Panc1 (cell line): ENCODE results near the gene SMIM11. TPM values are rescaled to one million over a fixed set of nuclear protein-coding genes. Genes with fewer than 3 reads are reported as not detected.

Source experiments
- ATAC-seq: fragments of 200-7000 bp; cut with Tn5 transposase; 2 replicates; pipeline ENCODE4 v1.9.1; 2020; ENCODE audit warnings: mild to moderate bottlenecking, moderate library complexity
- BruUV-seq: library from RNA; stranded (reverse); fragments of 400-500 nt; replicated peaks from 2 replicates; lab custom pipeline; 2021; lab: Mats Ljungman, UMichigan
- CTCF ChIA-PET: fragments of 300-600 bp; sonication (Branson Sonifier 250); formaldehyde crosslinking; loops from one replicate; lab custom pipeline; 2022; ENCODE audit warnings: antibody characterized with exemption; lab: Charles Lee
- POLR2A ChIA-PET: fragments of 300-600 bp; sonication (Branson Sonifier 250); formaldehyde crosslinking; loops from one replicate; lab custom pipeline; 2022; ENCODE audit warnings: antibody characterized with exemption; lab: Charles Lee
- DNase-seq: peaks from one replicate; pipeline ENCODE4 v3.0.0-alpha.2; 2010; ENCODE audit warnings: low read depth, low spot score
- H3K27ac ChIP-seq: 2 replicates; pipeline ENCODE4 v1.5.1; 2011; ENCODE audit warnings: mild to moderate bottlenecking, low read length, inconsistent platforms
- H3K27me3 ChIP-seq: fragments of 200-500 bp; sonication (Bioruptor generic); 2 replicates; pipeline ENCODE4 v1.6.0; 2014; ENCODE audit warnings: low read length, inconsistent platforms; ENCODE audit not compliant: control insufficient read depth, insufficient read depth
- H3K36me3 ChIP-seq: fragments of 200-500 bp; sonication (Bioruptor generic); 2 replicates; pipeline ENCODE4 v1.5.1; 2014; ENCODE audit warnings: inconsistent platforms, mild to moderate bottlenecking, low read length, moderate library complexity; ENCODE audit not compliant: control insufficient read depth, insufficient read depth
- H3K4me1 ChIP-seq: 2 replicates; pipeline ENCODE4 v1.5.1; 2011; ENCODE audit warnings: inconsistent platforms, mild to moderate bottlenecking, low read length, moderate library complexity; ENCODE audit not compliant: control insufficient read depth, insufficient read depth
- H3K4me3 ChIP-seq, 2 experiments: 2 replicates each; pipeline ENCODE4 v1.5.1; 2011 to 2012; ENCODE audit warnings: low read depth in 2 of 2, low read length in 2 of 2, mild to moderate bottlenecking in 2 of 2, inconsistent platforms in 1 of 2, moderate library complexity in 1 of 2
- H3K9me3 ChIP-seq: fragments of 200-500 bp; sonication (Bioruptor generic); 2 replicates; pipeline ENCODE4 v1.5.1; 2014; ENCODE audit warnings: low read depth, mild to moderate bottlenecking, inconsistent platforms, low read length, moderate library complexity; ENCODE audit not compliant: control insufficient read depth, insufficient read depth
- POLR2AphosphoS5 ChIP-seq: IDR thresholded peaks from 2 replicates; pipeline ENCODE4 v1.6.1; 2012; ENCODE audit warnings: mild to moderate bottlenecking, low read depth, low read length, moderate library complexity
- REST ChIP-seq, 2 experiments: IDR thresholded peaks; 2 replicates each; pipeline ENCODE4 v1.6.1; 2011 to 2012; ENCODE audit warnings: low read depth in 2 of 2, control low read depth in 1 of 2, low read length in 1 of 2, mild to moderate bottlenecking in 1 of 2, moderate library complexity in 1 of 2; ENCODE audit not compliant: insufficient read depth in 1 of 2
- SIN3A ChIP-seq: IDR thresholded peaks from 2 replicates; pipeline ENCODE4 v1.6.1; 2012; ENCODE audit warnings: low read depth, mild to moderate bottlenecking, low read length, moderate library complexity, borderline replicate concordance; ENCODE audit not compliant: insufficient read depth
- TCF7L2 ChIP-seq: IDR thresholded peaks from 2 replicates; pipeline ENCODE4 v1.6.1; 2011; ENCODE audit warnings: mild to moderate bottlenecking, low read depth, low read length, inconsistent platforms
- in situ Hi-C: cut with HindIII; loops from 2 replicates; pipeline ENCODE4 v1.10.0; 2016; ENCODE audit warnings: low sequenced_read_pairs, low pct_unique_long_range_greater_than_20kb
- intact Hi-C: fragments of 100-400 bp; cut with micrococcal nuclease; formaldehyde crosslinking; loops from one replicate; pipeline ENCODE4 v1.10.0; 2022; ENCODE audit not compliant: unreplicated experiment
- total RNA-seq: library from RNA; stranded (reverse); gene quantifications from one replicate; pipeline ENCODE4 v1.2.1, GENCODE V29; 2021; ENCODE audit not compliant: unreplicated experiment
- TF ChIP-seq, protein P1 (sequence below): fragments of 450-650 bp; IDR thresholded peaks from 2 replicates; pipeline ENCODE4 v1.5.1; 2017; ENCODE audit warnings: mild to moderate bottlenecking

Gene SMIM11
- total RNA-seq, 1 experiment from 2014 or later, result 17.1 TPM

GRCh38 chr21:34351786-34352241 is 23.5 kb upstream of the SMIM11 start:
- in situ Hi-C loops, result no loop called here
- Histone ChIP-seq H3K4me1 (no peaks in the 10 kb centered on the region), H3K27ac (no peak overlapping the region), H3K36me3 (no peaks in the 10 kb centered on the region), H3K4me3 (no peak overlapping the region), H3K27me3 (no peaks in the 10 kb centered on the region), H3K9me3 (no peaks in the 10 kb centered on the region)
- TF ChIP-seq REST (IDR thresholded peaks at IDR 0.05; ENCODE audit: insufficient read depth in 1 of 2, low read depth in 2 of 2, low read length in 1 of 2) (no peak), TCF7L2 (no peak), POLR2AphosphoS5 (no peak), SIN3A (no peak)
- TF ChIP-seq, protein P1, sequence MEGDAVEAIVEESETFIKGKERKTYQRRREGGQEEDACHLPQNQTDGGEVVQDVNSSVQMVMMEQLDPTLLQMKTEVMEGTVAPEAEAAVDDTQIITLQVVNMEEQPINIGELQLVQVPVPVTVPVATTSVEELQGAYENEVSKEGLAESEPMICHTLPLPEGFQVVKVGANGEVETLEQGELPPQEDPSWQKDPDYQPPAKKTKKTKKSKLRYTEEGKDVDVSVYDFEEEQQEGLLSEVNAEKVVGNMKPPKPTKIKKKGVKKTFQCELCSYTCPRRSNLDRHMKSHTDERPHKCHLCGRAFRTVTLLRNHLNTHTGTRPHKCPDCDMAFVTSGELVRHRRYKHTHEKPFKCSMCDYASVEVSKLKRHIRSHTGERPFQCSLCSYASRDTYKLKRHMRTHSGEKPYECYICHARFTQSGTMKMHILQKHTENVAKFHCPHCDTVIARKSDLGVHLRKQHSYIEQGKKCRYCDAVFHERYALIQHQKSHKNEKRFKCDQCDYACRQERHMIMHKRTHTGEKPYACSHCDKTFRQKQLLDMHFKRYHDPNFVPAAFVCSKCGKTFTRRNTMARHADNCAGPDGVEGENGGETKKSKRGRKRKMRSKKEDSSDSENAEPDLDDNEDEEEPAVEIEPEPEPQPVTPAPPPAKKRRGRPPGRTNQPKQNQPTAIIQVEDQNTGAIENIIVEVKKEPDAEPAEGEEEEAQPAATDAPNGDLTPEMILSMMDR, result peak; percentile 77
- no TSS peak for BruUV-seq
- no peak for DNase-seq
- CTCF ChIA-PET, result no interaction called here
- ATAC-seq, result peak; percentile 90
- intact Hi-C loops, result no loop called here
- POLR2A ChIA-PET, result no interaction called here

DNA sequence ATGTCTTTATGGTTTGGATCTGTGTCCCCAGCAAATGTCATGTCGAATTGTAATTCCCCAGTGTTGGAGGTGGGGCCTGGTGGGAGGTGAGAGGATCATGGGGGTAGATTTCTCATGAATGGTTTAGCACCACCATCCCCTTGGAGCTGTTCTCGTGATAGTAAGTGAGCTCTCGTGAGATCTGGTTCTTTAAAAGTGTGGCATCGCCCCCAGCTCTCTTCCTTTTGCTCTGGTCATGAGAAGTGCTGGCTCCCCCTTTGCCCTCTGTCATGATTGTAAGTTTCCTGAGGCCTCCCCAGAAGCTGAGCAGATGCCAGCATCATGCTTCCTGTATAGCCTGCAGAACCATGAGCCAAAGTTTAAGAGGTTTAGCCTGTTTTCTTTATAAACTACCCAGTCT is 22.8 kb upstream of the SMIM11 start:
- intact Hi-C loops (no loop called here), in situ Hi-C loops (no loop called here)
- no peak for DNase-seq
- H3K27me3 ChIP-seq, result no peaks in the 10 kb centered on the region
- H3K36me3 ChIP-seq, result no peaks in the 10 kb centered on the region
- BruUV-seq, result no TSS peak
- no peaks in the 10 kb centered on the region for H3K4me1 ChIP-seq
- no peak for ATAC-seq
- ChIA-PET POLR2A (no interaction called here), CTCF (no interaction called here)
- H3K4me3 ChIP-seq, result no peak overlapping the region
- no peak overlapping the region for H3K27ac ChIP-seq
- H3K9me3 ChIP-seq, result no peaks in the 10 kb centered on the region
- TF ChIP-seq TCF7L2 (no peak), REST (IDR thresholded peaks at IDR 0.05; ENCODE audit: insufficient read depth in 1 of 2, low read depth in 2 of 2, low read length in 1 of 2) (no peak), POLR2AphosphoS5 (no peak)
- TF ChIP-seq, protein P1, result no peak
